Fibroblast of mammary gland (primary cell): ENCODE data around the gene CDHR3.

Source experiments
- DNase-seq: peaks from one replicate; pipeline ENCODE4 v3.0.0-alpha.2; 2010; ENCODE audit warnings: low read depth
- H3K4me3 ChIP-seq: 2 replicates; pipeline ENCODE4 v1.5.1; 2011; ENCODE audit warnings: low read depth, mild to moderate bottlenecking, low read length, moderate library complexity; ENCODE audit not compliant: control insufficient read depth
- TF ChIP-seq, protein P1 (sequence below): conservative IDR thresholded peaks from 2 replicates; pipeline ENCODE4 v1.5.1; 2011; ENCODE audit warnings: low read depth, low read length, inconsistent platforms; ENCODE audit not compliant: control insufficient read depth, insufficient read depth

Gene CDHR3

GRCh38 chr7:105963038-105963667, at the start of gene CDHR3:
CDHR3 (plus strand) TSS chr7:105963264; CDS start chr7:105963319, 55 bp downstream.
- H3K4me3 ChIP-seq = no peak within 1 kb of the TSS
- no peak for DNase-seq
- TF ChIP-seq, protein P1, sequence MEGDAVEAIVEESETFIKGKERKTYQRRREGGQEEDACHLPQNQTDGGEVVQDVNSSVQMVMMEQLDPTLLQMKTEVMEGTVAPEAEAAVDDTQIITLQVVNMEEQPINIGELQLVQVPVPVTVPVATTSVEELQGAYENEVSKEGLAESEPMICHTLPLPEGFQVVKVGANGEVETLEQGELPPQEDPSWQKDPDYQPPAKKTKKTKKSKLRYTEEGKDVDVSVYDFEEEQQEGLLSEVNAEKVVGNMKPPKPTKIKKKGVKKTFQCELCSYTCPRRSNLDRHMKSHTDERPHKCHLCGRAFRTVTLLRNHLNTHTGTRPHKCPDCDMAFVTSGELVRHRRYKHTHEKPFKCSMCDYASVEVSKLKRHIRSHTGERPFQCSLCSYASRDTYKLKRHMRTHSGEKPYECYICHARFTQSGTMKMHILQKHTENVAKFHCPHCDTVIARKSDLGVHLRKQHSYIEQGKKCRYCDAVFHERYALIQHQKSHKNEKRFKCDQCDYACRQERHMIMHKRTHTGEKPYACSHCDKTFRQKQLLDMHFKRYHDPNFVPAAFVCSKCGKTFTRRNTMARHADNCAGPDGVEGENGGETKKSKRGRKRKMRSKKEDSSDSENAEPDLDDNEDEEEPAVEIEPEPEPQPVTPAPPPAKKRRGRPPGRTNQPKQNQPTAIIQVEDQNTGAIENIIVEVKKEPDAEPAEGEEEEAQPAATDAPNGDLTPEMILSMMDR = no peak

GRCh38 chr7:105913947-105914346, 49.1 kb upstream of the CDHR3 start:
- H3K4me3 ChIP-seq = no peak overlapping the region
- TF ChIP-seq, protein P1 = no peak
- DNase-seq = no peak

- DNase-seq = peak; percentile 54
- no peak overlapping the region for H3K4me3 ChIP-seq
- TF ChIP-seq, protein P1 = no peak
Observed at GRCh38 chr7:105916603-105917002, 46.5 kb upstream of the CDHR3 start.

GRCh38 chr7:105917659-105918058, 45.4 kb upstream of the CDHR3 start:
- TF ChIP-seq, protein P1 = no peak
- DNase-seq = no peak
- no peak overlapping the region for H3K4me3 ChIP-seq

DNA sequence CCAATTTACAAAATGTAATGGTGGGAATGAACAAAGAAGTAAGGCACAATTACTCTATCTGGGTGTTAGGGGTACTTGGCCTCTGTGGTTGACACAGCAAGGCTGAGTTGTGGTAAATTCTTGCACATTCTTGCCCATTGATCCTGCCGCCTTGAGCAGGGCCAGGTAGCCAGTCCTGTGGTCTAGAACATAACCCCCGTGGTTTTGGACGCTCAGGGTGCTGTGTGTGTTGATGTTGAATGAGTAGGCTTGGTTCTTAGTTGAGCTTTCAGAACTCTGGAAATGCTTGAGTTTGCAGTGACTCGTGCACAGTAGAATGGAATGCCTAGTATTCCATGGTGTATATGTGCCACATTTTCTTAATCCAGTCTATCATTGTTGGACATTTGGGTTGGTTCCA, 42.3 kb upstream of the CDHR3 start:
- TF ChIP-seq, protein P1 = no peak
- no peak for DNase-seq
- H3K4me3 ChIP-seq = no peak overlapping the region

DNA sequence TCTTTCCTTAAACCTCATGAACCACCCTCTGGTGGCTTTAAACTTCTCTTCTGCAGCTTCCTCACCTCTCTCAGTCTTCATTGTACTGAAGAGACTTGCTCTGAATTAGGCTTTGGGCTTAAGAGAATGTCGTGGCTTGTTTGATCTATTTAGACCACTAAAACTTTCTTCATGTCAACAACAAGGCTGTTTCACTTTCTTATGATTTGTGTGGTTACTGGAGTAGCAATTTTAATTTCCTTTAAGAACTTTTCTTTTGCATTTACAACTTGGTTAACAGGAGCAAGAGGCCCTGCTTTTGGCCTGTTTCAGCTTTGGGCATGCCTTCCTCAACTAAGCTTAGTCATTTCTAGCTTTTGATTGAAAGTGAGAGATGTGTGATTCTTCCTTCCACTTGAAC, 38.1 kb upstream of the CDHR3 start:
- no peak for DNase-seq
- no peak overlapping the region for H3K4me3 ChIP-seq
- TF ChIP-seq, protein P1 = no peak

- TF ChIP-seq, protein P1 = no peak
- no peak overlapping the region for H3K4me3 ChIP-seq
- DNase-seq = no peak
Observed at GRCh38 chr7:105926131-105926530, 36.9 kb upstream of the CDHR3 start.
